Measurements from ENCODE around the gene SCD.

Gene SCD

GRCh38 chr10:100340948-100341847, 5.8 kb upstream of the SCD start:
- no peak for DNase-seq

DNA sequence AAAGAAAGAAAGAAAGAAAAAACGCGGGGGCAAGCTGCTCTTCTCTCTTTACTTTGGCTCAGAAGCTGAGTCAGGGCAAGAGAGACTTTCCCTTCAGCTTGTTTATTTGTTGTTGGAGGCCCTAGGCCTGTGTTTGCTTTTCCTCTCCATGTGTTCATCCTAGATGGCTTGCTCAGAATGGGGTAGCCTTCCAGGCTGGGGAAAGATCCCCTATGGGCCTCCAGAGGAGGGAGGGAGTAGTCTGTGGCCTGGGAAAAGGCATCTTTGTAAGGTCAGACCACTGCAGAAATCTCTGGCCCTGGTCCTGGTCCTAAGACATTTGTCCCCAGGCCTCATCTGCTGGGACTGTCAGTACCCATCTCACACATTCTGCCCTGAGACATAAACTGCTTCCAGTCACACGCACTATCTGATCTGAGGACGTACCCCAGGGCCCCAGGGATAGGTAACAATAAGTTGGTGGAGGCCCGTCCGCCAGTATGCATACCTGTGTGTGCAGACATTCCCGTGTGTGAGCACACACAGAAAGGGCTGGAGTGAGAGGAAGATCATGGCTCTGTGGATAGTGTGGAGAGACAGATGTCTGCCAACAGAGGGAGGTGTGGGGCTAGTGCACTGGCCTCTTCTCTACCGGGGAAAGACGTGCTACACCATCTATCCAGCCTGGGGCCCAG, 4.9 kb upstream of the SCD start:
- peak; percentile 4 for DNase-seq

GRCh38 chr10:100342627-100342972, 4.4 kb upstream of the SCD start:
- no peak for DNase-seq

GRCh38 chr10:100344241-100344788, 2.7 kb upstream of the SCD start:
- DNase-seq = no peak

DNA sequence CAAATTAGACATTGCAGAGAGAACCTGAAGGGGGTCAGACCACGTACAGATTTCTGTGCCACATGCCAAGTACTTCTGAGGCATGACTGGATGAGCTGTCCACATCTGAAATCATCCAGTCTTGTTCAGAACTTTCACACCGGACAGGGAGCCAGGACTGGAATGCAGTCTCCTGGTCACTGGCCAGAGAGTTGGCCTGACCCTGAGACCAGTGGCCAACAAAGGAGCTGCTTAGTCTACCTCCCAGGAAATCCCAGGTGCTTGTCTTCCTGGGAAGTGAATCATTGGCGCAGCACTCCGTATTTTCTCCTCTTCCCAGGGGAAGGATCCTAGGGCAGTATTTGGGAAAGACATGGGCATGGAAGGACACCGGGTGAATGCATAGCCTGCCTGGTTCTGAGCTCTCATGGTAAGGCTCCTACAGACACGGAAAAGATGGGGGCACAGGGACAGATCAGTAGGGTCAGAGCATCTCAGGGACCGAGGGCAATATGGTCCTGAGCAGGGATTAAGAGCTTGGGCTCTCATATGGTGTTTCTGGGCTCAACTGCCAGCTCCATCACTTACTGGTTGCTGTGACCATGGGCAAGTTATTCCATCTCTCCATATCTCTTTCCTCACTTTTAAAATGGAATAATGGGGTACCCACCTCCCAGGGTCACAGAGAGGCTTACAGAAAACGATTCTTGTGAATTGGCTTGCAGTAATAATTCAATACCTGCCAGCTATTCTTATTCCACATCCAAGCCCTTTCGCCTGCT, 1.3 kb upstream of the SCD start:
- DNase-seq = no peak

DNA sequence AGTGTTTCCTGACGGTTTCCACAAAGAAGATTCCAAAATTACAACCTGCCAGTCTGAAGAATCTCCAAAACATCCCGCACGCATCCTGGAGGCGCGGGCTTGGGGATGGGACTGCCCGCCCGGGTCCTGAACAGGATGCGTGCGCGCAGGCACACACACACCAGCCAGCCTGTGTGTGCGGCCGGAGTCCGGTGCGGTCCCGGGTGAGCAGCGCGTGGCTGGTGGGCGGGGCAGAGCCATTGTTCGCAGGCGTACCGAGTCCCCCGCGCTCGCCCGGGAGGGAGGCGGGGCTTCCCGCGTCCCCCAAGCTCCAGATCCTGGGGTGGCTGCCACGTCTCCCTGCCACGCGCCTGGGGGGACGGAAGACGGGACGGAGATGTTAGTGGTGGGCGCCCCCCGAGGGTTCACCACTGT, 675 bp upstream of the SCD start:
- peak; percentile 21 for DNase-seq

DNA sequence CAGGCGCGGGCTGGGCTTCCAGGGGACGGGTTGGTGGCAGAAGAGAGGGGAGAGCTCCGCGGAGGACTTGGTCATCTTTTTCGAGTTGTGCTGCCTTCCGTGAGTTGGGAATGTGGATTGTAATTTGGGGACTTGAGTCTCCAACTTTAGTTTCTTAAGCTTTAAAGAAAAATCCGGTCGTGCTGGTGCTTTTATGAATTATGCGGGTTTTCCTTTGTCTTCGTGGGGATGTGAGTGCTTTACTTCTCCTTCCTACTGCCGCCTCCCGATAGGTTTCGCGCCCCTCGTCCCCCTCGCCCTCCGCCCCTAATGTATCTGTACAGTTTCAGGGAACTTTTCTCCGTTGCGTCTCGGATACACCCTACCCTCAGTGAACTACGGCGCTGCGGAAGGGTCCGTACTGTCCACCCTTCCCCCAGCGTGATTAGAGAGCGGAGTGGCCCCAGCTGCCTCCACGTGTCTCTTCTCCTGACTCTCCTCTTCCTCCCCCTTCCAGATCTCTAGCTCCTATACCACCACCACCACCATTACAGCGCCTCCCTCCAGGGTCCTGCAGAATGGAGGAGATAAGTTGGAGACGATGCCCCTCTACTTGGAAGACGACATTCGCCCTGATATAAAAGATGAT, 649 bp downstream of the SCD start:
- no peak for DNase-seq

- no peak for DNase-seq
These were observed 1.4 kb downstream of the SCD start for GRCh38 chr10:100348389-100348927.

DNA sequence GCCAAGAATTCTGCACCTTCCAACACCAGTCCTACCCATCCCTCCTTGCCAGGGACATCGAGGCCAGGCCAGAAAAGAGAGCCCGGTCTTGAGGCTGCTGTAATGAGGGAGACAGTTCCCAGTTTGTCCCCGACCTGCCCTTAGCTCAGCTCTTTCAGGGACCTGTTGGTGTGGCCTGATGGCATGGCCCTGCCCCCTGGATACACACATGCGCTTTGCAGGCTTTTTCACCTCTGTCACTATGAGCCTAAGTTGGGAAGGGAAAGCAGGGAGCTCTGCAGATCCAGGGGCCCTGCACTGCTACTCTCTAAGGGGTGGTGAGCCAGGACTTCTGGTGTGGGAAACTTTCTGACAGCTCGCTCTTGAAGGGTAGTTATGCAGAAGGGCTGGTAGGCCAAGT, 2.1 kb downstream of the SCD start:
- no peak for DNase-seq

DNA sequence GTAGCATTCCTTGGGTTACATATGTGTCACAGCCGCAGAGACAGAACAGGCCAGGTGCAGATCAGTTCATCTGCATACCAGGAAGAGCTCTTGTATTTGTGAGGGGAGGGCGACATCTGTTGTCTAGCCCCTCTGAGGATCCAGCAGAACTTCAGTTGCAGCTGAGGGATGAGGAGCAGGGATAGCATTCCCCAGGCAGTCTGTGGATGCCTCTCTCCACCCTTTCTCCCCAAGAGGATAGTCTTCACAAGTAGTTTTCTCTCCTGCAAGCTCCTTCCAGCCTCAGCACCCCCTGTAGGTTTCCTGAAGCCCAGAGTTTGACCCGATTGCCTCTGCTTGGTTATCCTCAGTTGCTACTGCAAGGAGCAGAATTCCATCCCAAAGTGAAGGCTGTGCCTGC, 2.6 kb downstream of the SCD start:
- DNase-seq = no peak

DNA sequence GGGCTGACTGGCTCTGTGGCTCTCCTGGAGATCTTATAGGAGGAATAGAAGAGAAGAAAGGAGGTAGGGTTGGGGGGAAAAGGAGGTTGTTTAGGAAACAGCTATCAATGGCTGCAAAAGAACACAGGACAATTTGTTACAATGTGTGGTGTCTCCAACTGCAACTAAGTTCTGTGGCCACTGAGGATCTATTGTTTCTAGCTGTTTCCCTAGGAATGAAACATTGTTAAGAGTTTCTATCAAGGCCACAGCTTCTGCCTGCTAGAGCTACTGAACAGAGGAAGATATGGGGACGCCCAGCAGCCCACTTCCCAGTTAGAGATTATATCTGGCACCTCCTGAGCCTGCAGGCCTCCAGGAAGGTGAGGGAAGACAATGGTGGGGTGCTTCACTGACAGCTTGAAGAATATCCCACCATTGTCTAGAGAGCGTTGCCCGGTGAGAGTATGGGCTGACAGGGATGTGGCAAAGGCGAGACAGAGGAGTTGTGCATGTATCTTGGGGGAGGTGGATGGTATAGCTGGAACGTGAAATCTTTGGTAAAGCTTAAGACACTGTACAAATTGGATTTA, 4.0 kb downstream of the SCD start:
- no peak for DNase-seq

DNA sequence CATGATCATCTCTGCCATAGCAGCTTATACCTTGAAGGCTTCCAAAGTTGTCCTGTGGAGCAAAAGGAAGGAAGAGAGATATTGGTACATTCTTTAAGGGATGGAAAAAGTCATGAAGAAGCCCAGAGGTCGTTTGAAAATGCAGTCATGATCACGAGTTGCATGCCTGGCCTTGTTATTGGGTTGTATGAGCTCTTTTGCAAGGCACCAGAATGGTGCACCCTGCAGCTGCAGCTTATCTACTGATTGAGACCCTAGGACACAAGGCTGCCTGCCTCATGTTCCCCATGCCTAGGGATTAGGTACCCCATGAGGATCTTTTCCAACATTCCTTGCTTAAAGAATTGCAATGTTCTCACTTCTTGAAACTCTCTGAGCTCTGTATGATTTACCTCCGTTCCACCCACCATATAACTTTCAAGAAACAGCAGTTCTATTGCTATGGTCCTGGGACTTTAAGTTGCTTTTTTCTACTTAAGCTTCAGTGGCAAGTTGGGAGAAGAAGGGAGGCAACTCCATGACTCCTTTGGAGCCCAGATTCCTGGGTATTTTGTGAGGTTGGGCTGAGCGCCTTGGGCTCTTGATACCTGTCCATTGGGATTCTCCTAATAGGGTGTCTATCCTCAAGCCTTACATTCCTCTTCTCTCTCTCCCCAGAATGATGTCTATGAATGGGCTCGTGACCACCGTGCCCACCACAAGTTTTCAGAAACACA, 6.9 kb downstream of the SCD start:
- DNase-seq = no peak

GRCh38 chr10:100355086-100355485, 8.1 kb downstream of the SCD start:
- DNase-seq = no peak

DNA sequence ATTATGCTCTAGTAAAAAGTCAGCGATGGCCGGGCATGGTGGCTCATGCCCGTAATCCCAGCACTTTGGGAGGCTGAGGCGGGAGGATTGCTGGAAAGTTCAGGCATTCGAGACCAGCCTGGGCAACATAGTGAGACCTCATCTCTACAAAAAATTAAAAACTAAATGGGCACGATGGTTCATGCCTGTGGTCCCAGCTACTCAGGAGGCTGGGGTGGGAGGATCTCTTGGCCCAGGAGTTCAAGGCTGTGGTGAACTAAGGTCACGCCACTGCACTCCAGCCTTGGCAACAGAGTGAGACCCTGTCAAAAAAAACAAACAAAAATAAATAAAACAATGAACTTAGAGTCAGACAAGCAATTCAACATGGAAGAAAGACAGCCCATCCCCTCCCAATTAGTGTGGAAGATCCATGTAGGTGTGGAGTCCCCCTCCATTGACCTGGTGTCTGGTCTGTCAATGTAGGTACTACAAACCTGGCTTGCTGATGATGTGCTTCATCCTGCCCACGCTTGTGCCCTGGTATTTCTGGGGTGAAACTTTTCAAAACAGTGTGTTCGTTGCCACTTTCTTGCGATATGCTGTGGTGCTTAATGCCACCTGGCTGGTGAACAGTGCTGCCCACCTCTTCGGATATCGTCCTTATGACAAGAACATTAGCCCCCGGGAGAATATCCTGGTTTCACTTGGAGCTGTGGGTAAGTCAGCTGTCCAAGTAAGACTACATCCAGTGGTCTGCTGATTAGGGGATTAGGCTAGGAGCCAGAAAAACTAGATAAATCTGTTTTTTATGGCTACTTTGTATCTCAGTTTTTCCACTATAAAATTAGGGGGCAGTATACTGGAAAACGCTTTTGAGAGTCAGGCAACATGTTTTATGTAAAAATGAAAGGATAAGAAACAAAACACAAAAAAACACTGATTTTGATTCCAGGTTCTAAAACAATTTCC, 9.3 kb downstream of the SCD start:
- no peak for DNase-seq

- DNase-seq = no peak
These were observed 10.2 kb downstream of the SCD start for GRCh38 chr10:100357059-100357858.

GRCh38 chr10:100359030-100359432, 12.0 kb downstream of the SCD start:
- DNase-seq = no peak

DNA sequence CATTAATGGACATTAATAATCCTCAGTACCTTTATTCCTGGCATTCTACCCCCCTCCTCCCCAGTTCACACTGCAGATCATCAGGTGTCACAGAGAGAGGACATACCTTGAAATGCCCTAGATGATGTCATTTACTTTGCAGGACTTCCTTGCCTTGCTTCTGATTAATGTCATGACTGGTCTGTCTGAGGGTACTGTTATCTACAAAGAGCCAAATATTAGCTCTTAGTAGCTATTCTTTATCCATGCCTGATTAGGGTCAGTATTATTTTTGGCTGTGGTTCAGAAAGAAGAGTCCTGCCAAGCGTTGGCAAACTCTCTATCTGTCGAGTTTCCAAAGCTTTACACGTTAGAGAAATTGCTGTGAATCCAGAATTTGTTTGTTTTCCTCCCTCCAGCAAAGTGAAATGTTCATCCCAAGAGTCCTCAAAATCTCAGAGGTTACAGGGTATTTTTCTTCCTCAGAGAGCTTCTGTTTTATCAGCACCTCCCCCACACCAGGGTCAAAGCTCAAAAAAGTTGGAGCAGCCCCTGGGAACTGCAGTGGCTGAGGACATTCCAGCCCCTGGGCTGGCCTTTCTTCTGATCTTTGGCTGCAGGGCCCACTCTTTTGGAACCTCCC, 12.6 kb downstream of the SCD start:
- no peak for DNase-seq

DNA sequence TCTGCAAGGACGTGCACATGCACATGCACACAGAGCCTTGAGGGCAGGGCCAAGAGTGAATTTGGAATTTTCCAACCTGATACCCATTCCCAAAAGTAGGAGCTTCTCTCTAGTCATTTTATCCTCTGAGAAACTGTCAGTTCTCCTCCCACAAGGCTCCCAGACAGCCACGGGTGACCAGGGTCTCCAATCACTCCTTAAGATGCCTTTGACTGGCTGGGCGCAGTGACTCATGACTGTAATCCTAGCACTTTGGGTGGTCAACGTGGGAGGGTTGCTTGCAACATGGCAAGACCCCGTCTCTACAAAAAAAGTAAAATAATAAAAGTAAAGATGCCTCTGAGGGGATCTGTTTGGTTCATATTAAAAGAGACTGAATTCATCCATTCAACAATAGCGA, 13.2 kb downstream of the SCD start:
- no peak for DNase-seq
